ENCODE results near the gene EZH1. TPM values are rescaled to one million over a fixed set of nuclear protein-coding genes. Genes with fewer than 3 reads are reported as not detected.

The EZH1 gene
- total and polyA plus RNA-seq, 2 of the 4 experiments (the other 2 are of a cell fraction) = 17.6 to 27.3 TPM

DNA sequence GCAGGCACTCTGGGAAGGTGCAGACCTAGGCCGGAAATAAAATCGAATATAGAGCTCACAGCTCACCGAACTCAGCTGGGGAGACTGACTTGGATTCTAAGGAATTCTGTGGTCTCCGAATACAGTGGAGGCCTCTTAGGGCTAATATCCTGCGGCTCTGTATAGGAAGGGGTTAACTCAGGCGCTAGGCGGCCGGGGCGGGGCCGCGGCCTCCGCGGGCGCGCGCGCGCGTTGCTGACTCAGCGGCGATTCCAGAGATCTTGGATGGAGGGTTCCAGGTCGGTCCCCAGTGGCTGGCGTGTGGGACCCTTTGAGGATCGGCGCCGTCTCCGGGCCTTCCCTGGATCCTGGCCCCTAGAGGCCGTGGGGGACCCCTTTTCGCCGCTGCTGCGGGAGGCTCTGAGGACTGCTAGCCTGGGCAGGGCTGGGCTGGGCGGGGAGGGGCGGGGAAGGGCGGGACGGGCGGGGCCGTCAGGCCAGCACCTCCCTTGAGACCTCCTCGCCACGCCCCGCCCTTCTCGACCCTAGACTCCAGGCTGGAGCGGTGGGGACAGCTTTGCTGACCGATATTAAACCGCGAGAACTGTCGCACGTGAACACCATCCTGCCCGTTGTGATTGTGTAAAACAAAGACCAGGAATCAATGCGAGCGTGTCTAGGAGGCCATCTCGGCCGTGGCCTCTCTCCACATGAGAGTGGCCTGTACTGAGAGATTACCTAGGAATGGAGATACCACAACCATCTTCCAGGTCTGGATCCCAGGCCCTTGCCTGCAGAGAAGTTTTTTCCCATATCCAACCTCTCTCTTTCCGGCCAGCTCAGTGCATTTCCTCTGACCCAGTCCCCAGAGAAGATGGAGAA is 66.7 kb downstream of the EZH1 start:
- Histone ChIP-seq H3K14ac (replicated peaks; ENCODE audit: low read depth, low read length) (peak overlapping the region; percentile 72), H2BK120ac (ENCODE audit: low read depth, low read length) (peak overlapping the region; percentile 90), H3K4me1 (ENCODE audit: control insufficient read depth, insufficient read depth, low read length) (peaks cover 39% of the 10 kb centered on the region), H4K91ac (ENCODE audit: insufficient read depth, low read depth, low read length) (peak overlapping the region; percentile 90), H4K20me1 (ENCODE audit: insufficient read depth, low read length) (peaks cover 32% of the 10 kb centered on the region), H2AK5ac (ENCODE audit: low read depth, low read length) (peak overlapping the region; percentile 65; the same call in 1 of the 2 replicates), H3K9me3 (ENCODE audit: control insufficient read depth, insufficient read depth, low read length) (no peaks in the 10 kb centered on the region), H4K5ac (ENCODE audit: low read depth, low read length) (peak overlapping the region; percentile 82), H2AK9ac (replicated peaks; ENCODE audit: low read depth, low read length, poor library complexity) (peak overlapping the region; percentile 92), H3K27me3 (ENCODE audit: control insufficient read depth, insufficient read depth, low read length) (no peaks in the 10 kb centered on the region), H3K9me1 (ENCODE audit: insufficient read depth, low read length) (peaks cover 16% of the 10 kb centered on the region), H3K4me3 (ENCODE audit: insufficient read depth, low read depth, low read length) (peak overlapping the region; percentile 88), H3K18ac (ENCODE audit: low read depth, low read length) (peak overlapping the region; percentile 91), H3K56ac (ENCODE audit: extremely low read depth, insufficient read depth, low read length) (peak overlapping the region; percentile 89), H2BK5ac (ENCODE audit: low read depth, low read length, poor library complexity, severe bottlenecking) (peak overlapping the region; percentile 89), H3K4ac (ENCODE audit: low read depth, low read length) (peak overlapping the region; percentile 90), H3K9ac (ENCODE audit: low read depth, low read length) (peak overlapping the region; percentile 93), H3K27ac (ENCODE audit: insufficient read depth, low read length) (peak overlapping the region; percentile 99), H3K79me1 (ENCODE audit: low read depth in 1 of 2, low read length in 2 of 2) (peaks cover 15 to 70% of the 10 kb centered on the region in 2 experiments; a peak in 3 of 4 replicates), H3K4me2 (ENCODE audit: low read depth, low read length) (peak overlapping the region; percentile 95), H2BK15ac (ENCODE audit: low read depth, low read length) (peak overlapping the region; percentile 48; the same call in 1 of the 3 replicates), H4K8ac (ENCODE audit: low read depth in 2 of 2, low read length in 2 of 2) (peak overlapping the region; percentile 86 to 94), H2BK20ac (ENCODE audit: low read depth, low read length) (peak overlapping the region; percentile 63; the same call in 1 of the 2 replicates), H3K36me3 (ENCODE audit: control insufficient read depth, insufficient read depth, low read length) (peaks cover 6% of the 10 kb centered on the region; the same call in 1 of the 2 replicates), H2AFZ (replicated peaks; ENCODE audit: low read length, poor library complexity) (peak overlapping the region; percentile 87), H3K23ac (ENCODE audit: low read depth, low read length) (peak overlapping the region; percentile 61)
- 1% methylated on average over 22 of the region's 53 CpGs; no CpG with 5 or more reads in 1 of the 2 experiments for WGBS, 2 experiments (ENCODE audit: extremely low coverage in 2 of 2, insufficient read length in 1 of 2)
- peak; percentile 94 for TF ChIP-seq MAFK (IDR thresholded peaks at IDR 0.05; ENCODE audit: low read depth, low read length)
- TF ChIP-seq USF2 (IDR thresholded peaks at IDR 0.05; ENCODE audit: low read depth, low read length) = no peak
- TF ChIP-seq CEBPB (IDR thresholded peaks at IDR 0.05; ENCODE audit: low read depth, low read length) = peak; percentile 40
- TF ChIP-seq SMC3 (IDR thresholded peaks at IDR 0.05; ENCODE audit: low read depth, low read length) = no peak
- no peak for TF ChIP-seq RCOR1 (IDR thresholded peaks at IDR 0.05; ENCODE audit: insufficient replicate concordance, low read length)
- TF ChIP-seq POLR2A (IDR thresholded peaks at IDR 0.05; ENCODE audit: low read depth, low read length) = peak; percentile 30; the same call in 1 of the 2 replicates
- peak; percentile 24; the same call in 1 of the 2 replicates for TF ChIP-seq NFE2L2 (IDR thresholded peaks at IDR 0.05; ENCODE audit: low read depth, low read length)
- TF ChIP-seq MAZ (IDR thresholded peaks at IDR 0.05; ENCODE audit: borderline replicate concordance, low read depth, low read length) = peak; percentile 86
- TF ChIP-seq BHLHE40 (IDR thresholded peaks at IDR 0.05; ENCODE audit: low read depth, low read length) = peak; percentile 66; the same call in 1 of the 2 replicates
- TF ChIP-seq CHD1 (IDR thresholded peaks at IDR 0.05; ENCODE audit: low read depth, low read length) = no peak
- POLR2A ChIA-PET (ENCODE audit: unreplicated experiment) = interaction anchor here (0.6 to 1.4 kb wide), 3 partner anchors 69 to 124 kb away, joined by 3 read pairs; partner anchors contain the start of genes RETREG3 and TUBG1
- in situ Hi-C loops (cut with MboI; ENCODE audit: low sequenced_read_pairs) = loop anchor here (25.0 kb wide), 1 partner anchor 634 kb away; no protein-coding TSS in a partner anchor
- DNase-seq (peak; percentile 73), ATAC-seq (ENCODE audit: low read depth) (peak; percentile 39)
- CTCF ChIA-PET = interaction anchor here (3.8 kb wide), 1 partner anchor 100 kb away, joined by 15 read pairs; no protein-coding TSS in a partner anchor
- intact Hi-C loops (cut with micrococcal nuclease) = loop anchor here (2.0 kb wide), 1 partner anchor 69 kb away; the partner anchor contains the start of genes RETREG3 and TUBG1
- dilution Hi-C loops (cut with HindIII; ENCODE audit: low sequenced_read_pairs, unreplicated experiment) = no loop called here
- no TSS peak for BruUV-seq (replicated peaks)

Data from IMR-90 (cell line).